GM18858 (cell line): ENCODE data around the gene TMEM51.

Source experiments
- ATAC-seq: cut with Tn5 transposase; IDR thresholded peaks from one replicate; pipeline ENCODE4 v1.9.1; 2021; ENCODE audit not compliant: unreplicated experiment

TMEM51 gene, protein sequence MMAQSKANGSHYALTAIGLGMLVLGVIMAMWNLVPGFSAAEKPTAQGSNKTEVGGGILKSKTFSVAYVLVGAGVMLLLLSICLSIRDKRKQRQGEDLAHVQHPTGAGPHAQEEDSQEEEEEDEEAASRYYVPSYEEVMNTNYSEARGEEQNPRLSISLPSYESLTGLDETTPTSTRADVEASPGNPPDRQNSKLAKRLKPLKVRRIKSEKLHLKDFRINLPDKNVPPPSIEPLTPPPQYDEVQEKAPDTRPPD

DNA sequence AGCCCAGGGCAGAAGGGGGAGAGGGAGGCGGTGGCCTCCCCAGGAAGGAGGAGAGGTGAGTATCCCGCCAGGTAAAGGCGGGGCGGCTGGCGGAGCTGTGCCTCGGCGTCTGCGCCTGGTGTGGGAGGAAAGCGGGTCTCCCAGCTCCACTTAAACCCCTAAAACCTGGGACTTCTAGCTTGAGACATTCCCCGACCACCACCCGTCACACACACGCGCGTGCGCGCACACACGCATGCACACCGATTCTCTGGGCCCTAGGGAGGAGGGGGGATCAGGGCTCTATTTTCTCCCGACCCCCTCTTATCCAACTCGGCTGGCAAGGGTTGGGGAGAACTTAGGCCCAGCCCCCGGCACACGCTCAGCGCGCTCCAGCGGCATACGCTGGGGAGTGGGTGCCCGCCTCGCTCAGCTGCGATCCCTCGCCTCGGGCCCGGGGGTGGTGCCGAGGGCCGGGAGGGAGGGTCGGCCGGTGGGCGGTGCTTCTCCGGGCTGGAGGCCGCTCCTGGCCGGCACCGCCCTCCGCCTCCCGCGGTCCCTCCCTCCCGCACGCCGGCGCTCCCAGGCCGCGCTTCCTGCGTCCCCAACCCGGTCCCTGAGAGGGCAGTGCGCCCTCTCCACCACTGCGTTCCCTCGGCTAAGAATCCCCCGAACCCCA, at the start of gene TMEM51:
Gene TMEM51 (plus strand): TSS at position 564 of the 658 bp plus-strand sequence. CDS start 61,341 bp downstream, outside the sequence.
- ATAC-seq, result no peak

DNA sequence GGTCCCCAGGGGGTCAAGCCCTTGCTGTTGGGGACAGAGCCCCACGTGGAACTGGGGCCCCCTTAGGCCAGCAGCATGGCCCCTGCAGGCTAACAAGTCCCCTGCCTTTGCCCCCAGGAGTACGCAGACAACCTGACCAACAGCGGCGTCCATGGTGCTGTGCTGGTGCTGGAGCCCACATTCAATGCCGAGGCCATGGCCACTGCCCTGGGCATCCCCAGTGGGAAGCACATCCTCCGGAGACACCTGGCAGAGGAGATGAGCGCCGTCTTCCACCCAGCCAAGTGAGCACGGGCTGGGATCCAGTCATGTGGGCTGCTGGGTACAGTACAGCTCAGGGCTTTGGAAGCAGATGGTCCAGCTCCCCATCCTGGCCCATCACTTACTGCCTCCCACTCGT, 49.6 kb upstream of the TMEM51 start:
- ATAC-seq, result no peak

DNA sequence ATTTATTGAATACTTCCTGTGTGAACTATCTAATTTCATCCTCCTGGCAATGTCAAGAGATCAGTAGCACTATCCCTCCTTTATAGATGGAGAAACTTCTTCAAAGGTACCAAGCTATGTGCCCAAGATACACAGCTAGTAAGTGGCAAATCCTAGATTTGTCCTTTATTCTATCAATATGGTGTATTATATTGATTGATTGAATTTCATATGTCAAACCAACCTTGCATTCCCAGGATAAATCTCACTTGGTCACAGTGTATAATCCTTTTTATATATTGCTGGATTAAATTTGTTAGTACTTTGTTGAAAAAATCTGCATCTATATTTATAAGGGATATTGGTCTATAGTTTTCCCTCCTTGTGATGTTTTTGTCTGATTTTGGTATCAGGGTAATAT, 48.8 kb upstream of the TMEM51 start:
- no peak for ATAC-seq

DNA sequence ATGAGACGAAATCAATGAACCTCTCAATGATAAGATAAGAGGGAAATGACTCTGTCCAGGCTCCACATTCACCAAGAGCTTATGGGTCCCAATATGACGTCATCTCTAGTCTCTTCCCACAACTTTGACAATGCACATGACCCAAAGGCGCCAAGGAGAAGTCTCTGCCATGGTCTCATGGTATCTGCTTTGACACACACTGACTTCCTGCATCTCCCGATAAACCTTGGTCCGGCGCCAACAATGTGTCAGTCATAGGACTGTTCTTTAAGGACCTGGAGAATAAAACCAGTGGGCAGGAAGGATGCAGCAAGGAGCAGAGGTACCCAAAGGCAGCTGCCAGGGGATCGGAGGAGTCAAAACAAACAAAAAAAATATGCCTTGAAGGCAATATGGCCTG, 46.9 kb upstream of the TMEM51 start:
- ATAC-seq, result no peak

DNA sequence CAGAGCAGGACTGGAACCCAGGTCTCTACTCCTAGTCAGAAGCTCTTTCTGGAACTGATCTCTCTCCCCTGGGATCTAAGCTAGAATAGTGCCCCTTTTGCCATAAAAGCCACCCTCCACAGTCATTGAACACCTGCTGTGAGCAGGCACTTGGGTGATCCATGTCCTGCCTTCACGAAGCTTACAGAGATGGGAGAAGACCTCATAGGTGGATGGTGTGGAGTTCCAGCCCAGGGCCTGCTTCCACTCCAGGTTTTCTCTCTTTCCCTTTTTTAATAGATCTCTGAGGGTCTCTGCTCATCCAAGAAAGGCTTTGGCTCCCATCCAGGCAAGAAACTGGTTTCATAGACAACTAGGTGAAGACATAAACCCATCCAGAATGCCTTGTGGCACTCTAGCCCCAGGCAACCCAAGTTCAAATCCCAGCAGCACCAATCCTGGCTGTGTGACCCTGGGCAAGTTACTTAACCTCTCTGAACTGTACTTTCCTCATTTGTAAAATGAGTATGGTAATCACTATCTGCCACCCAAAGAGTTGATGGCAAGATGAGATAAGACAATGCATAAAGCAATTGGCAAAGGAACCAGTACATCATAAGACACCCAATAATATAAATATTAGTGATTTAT, 46.4 kb upstream of the TMEM51 start:
- no peak for ATAC-seq

DNA sequence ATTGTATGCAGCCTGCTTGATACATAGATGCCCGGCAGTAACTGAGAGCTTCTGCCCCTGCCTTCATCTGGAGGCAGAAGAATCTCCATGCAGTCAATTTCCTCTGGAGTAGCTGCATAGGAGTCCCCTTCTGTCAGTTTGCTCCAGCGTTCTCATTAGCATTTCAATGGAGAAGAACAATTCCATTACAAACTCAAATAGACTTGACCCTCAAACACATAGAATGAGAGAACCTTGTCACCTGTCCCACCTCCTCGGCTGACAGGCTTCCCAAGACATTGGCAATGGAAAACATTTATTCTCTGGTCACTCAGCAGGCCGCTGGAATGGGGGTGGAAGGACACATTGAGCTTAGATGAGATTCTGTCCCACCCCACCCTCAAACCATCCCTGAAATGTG, 45.6 kb upstream of the TMEM51 start:
- no peak for ATAC-seq

DNA sequence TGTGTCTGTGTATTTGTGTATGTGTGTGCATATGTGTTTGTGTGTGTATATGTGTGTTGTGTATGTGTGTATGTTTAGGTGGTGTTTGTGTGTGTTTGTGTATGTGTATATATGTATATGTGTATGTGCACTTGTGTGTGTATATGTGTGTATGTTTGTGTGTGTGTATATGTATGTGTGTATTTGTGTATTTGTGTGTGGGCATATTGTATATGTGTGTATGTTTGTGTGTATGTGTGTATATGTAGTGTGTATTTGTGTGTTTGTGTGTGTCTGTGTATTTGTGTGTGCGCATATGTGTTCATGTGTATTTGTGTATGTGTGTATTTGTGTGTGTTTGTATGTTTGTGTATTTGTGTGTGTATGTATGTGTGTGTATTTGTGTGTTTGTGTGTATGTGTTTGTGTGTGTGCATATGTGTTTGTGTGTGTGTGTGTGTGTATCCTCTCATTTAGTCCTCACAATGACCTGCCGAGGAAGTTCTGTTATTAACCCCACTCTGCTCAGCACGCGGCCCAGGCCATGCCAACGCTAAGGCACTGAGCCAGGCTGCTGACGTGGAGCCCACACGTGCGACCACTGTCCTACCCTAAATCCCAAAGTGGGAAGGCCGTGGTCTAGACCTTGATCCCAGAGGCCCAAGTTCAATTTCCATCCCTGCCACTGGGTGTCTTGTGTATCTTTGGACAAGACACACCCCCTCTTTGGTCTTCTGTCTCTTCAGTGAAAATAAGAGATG, 43.2 kb upstream of the TMEM51 start:
- no peak for ATAC-seq

DNA sequence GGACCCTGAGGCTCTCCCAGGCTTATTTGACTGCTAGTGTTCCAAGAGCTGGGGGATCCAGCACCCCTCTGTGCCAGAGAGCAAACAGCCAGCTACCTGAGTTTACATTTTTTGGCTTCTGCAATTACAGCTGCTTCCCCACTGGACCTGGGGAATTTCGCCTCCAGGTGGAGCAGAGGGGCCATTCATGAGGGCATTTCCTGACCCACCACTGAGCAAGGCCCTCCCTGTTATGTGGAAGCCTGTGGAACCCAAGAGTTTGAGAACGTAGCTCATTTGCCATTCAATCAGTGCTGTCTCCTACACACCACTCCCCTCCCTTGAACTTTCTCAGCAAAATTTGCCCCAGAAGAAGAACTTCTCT, 42.7 kb upstream of the TMEM51 start:
- no peak for ATAC-seq

DNA sequence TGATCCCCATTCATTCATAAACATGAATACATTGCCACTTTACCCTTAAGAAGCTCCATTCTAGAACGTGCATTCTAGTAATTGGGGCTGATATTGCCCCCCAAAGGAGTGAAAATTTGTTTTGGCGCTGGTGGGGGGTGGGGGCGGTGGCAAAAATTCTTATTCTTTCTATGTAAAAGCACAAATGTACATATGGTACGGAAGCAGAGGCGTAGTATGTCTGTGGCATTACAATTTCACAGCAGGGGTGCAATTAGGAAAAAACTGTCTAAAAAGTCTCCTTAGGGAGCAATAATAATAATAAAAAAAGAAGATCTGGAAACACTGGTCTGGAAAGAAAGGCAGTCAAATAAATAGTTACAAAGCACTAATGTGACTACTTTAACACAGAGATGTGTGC, 40.4 kb upstream of the TMEM51 start:
- no peak for ATAC-seq

DNA sequence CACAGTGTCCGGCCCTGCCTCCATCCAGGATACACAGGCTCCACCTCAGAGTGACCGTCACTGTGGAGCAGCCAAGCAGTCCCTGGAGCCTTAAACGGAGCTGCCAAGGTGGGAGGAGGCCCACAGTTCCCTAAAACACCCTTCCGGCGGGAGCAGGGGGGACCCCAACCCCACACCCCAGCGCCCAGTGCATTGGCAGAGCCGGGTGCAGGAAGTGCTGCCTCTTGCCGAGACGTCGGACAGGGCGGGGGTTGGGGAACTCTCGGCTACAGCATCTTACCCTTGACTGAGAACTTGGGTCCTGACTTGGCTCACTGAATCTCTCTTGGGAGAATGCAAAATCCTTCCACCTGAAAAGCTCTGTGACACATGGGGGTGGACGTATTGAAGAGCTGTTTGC, 38.7 kb upstream of the TMEM51 start:
- ATAC-seq, result no peak

DNA sequence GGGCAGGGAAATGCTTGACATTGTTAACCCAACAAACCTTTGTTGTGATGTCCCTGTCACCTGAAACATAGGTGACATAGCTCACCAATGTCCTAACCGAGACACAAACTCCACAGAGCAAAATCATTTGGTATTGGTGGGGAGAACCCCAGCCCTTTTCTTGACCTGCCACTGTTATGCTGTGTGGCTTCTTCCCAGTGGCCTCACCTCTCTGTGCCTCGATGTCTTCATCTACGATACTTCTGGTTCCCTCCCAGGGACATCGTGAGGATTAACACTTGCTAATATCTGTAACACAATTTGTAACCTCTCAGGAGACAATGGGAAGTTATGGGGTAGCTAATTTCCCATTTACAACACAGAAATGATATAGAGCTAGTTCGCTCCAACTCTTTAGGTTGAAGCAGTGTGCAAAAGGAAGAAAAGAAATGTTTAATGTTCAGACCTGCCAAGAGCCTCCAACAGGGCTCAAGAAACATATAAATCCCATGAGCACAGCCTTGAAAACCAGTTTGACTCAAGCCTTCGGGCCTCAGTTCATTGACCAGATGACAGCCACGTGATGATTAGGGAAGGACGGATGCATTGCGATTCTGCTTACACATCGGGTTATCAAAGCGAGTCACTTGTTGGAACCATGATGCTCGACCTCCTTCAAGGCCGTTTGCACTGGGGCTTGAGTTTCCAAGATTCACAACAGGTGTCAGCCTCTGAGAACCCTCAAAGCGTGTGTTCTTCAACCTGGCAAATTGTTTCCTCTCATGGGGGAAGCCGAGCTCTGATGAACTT, 37.8 kb upstream of the TMEM51 start:
- ATAC-seq, result no peak

DNA sequence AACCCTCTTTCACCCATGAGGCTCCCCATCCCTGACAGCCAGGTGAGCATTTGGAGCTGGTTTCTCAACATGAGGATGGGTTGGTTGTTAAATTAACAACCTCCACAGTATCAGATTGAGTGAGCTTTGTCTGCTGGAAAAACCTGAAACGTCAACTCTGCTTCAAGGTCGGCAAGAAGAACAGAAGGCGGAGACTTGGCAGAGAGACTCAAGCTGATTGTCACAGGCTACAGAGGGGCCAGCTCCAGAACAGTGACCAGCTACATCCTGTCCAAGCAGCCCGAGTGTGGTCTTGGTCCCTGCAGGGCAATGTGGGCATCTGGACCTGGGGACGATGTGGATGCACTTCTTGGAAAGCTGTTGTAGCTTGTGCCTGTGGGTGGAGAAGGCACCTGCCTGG, 36.6 kb upstream of the TMEM51 start:
- ATAC-seq, result no peak

DNA sequence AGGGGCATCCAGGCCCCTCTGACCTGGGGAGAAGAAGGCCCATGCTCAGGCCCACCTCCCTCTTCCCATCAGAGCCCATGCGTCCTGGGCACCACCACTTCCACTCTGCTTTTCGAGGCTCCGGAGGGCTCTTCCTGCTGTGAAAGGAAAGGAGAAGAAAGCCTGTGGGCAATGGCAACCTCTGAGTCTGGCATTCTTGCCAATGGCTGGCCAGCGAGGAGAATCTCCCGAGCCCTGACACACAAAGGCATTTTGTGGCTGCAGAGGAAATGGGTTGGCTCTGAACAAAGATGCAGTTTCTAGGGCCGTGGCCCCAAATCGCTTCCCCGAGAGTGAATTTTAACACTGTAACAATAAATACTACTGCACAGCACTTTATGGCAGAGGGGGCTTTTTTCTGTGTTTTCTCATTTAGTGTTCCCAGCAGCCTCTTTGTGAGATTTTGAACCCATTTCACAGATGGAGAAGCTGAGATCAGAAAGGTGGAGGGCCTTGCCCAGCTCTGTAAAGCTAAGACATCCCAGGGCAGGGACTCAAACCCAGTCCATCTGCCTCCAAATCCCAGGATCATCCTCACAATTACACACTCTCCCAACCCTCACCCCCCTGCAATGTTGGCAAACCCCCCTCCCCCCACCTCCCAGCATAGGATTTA, 35.7 kb upstream of the TMEM51 start:
- ATAC-seq, result no peak

DNA sequence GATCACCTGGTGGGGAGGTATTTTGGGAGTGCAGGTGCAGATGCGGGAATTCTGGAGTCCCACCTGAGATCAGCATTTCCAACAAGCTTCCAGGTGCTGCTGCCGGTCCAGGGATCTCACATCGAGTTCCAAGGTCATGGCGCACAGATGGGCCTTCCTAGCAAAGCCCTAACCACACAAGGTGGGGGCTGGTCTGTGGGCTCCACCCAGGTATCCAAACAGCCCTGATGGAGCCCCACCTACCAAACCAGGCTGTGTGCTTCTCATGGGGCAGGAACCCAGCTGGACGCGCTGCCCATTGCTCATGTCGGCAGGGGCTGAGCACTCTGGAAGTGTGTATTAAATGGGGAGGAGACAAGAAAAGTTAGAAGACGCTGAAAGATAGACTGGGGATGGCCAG, 35.0 kb upstream of the TMEM51 start:
- no peak for ATAC-seq

DNA sequence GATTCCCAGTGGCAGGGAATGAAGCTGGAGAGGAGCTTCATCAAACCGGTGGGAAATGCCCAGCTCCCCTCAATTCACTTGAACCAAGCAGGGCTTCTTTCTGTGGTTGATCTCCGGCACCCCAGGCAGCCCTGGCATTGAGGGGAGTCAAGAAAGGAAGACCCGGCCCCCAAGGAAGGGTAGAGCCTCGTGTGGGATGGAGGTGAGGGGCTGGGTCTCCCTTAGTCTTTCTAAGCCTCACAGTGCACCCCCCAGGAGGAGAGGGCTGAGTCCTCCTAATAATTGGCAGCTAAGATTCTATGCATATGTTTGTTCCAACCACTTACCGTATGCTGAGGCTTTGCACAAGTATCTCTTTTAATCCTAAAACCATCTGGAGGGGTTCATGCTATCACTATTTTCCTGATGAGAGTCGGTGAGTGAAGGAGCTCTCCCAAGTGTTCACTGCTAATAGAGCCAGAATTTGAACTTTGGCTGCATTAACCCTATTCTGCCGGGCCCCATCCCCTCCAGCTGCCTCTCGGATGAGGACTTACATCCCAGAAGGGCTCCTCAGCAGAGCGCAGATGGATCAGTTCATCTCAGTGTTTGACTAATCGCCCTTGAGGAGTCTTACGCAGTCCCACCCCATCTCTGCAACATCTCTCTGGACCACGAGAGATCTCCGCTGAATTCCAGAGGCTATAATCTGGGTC, 33.1 kb upstream of the TMEM51 start:
- no peak for ATAC-seq

DNA sequence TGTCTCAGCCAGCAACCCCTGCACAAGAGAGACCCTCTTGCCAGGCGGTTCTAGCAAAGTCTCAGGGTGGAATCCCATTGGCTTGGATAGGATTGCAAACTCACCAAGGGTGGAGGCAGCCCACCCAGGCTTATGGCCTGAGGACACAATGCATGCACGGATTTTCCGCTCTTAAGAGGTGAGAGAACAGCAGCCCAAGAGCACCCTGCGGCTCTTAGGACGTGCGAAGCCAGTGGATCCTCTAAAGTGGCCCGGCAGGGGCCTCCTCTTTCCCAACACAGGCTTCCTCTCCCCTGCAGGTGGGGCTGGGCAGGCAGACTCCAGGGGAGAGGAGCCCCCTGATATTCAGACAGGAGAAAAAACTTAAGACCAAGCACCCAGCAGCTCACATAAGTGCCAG, 31.2 kb upstream of the TMEM51 start:
- ATAC-seq, result no peak

DNA sequence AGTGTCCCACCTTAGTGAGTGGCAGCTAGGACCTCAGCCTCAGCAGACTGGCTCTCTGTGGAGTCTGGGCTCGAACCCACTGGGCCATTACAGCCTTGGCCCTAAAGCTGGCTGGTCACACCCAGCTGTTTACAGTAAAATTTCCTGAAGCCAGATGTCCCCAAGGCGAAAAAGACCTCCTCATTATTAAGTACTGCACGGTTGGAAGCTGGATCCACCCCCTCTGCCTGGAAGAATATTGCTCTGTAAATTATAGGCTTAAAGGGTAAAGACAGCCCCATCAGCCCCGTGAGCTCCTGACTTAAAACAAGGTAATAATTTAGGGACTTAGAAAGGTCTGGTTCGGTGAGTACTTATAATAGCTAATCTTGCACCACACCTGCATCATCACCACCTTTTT, 30.3 kb upstream of the TMEM51 start:
- ATAC-seq, result no peak

DNA sequence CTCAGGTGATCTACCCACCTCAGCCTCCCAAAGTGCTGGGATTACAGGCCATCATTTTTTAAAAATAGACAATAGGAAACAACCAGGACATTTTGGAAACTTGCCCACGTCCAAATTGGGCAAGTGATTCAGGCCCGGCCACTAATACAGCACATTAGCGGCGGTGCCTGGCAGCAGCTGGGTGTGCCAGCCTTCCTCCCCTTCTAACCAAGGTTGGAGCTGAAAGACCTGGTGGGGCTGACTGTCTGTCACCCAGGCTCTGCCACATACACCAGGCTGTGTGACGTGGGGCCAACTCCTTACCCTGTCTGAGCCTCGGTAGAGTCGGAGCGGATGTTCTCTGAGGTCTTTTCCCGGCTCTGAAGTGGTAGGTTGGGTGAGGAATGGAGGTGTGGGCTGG, 29.6 kb upstream of the TMEM51 start:
- no peak for ATAC-seq

DNA sequence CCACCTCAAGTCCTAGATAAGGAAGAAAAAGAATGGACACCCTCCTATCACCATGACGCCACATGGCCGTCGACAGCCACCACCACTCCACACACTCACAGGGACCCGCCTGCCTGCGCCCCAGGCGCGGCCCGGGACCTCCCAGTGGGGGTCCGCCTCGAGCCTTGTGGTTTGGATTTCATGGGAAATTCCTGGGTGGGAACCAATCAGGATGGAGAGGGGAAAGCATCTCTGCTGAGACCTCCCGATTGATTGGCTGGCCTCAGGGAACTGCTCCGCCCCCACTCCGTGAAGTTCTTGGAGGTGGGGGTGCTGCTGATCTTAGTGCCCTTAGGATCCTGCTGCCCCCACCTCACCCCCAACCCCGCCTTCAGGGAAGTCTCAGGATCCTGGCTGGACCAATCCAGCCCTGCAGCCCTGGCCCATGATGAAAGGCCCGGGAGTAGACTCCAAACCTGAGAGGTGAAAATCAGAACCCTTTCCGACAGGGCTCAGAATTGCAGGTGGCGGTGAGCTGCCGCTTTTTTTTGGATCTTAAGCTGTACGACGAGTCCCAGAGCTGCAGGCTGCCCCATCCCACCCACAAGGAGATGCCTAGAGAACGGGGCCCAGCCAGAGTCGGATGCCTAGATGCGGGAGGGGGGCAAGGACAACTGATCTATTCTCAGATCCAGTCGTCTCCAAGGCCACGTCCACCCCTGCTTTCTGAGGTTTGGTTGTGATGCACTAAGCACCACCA, 29.0 kb upstream of the TMEM51 start:
- ATAC-seq, result no peak
